ENCODE results near the gene B4GALT6.

The B4GALT6 gene

DNA sequence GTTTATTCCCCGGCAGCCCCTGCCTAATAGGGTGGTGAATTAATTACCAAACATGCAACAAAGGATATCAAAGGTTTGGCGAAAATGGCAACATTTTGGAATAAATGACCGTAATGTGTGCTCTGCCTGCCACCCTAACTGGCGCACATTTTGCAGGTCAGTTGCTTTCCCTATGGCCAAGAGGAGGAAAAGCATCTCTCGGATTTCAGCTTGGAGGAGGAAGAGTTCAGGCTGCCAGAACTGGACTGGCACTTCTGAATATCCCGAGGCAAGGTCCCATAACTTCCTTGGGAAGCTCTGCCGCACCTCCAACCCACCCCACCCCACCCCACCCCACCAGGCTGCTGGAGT, 39.2 kb upstream of the B4GALT6 start:
- Histone ChIP-seq H3K36me3 (ENCODE audit: control insufficient read depth in 1 of 2, insufficient read depth in 2 of 2, low read length in 2 of 2) (peaks cover 0 to 2% of the 10 kb centered on the region in 2 experiments), H3K14ac (ENCODE audit: low read length) (no peak overlapping the region)

DNA sequence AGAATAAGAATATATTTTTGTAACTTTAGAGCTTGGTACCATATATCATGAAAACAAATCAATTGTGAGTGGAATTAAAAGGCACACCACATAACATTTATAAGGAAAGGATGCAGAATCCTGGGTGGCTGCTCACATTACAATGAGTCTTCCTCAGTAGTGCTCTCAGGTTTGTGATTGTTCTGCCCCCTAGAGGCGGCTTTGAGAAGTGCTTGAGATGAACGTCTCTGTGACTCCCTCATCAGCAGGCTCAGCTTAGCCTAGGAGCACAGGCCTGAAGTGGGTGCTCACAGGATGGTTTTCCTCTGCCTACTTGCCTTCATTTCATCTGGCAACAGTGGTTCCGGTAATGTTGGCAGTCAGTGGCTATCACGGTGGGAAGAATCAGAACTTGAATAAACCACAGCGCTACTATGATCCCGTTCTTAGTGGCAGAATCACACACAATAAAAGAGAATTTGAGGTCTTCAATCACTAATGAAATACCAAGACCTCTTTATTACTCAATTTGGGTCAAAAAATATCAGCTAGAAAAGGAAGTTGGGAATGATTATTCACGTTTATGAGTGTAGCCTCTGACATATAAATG, 38.1 kb upstream of the B4GALT6 start:
- Histone ChIP-seq H2BK120ac (ENCODE audit: insufficient read depth, low read length, poor library complexity) (no peak overlapping the region), H3K18ac (ENCODE audit: low read length) (no peak overlapping the region)

More for the DNA sequence above, 39.2 kb upstream of the B4GALT6 start:
- no peak overlapping the region for H2BK5ac ChIP-seq (ENCODE audit: low read depth, low read length, poor library complexity)
- H3K18ac ChIP-seq (ENCODE audit: low read length): no peak overlapping the region
- DNase-seq: no peak
- no peak overlapping the region for H2BK120ac ChIP-seq (ENCODE audit: insufficient read depth, low read length, poor library complexity)
- no CpG with 5 or more reads among the region's 7 CpGs for WGBS (ENCODE audit: extremely low coverage, insufficient coverage, insufficient read length)
- peaks cover 14% of the 10 kb centered on the region for H3K79me1 ChIP-seq (ENCODE audit: low read length)
- no peak overlapping the region for H2BK12ac ChIP-seq (ENCODE audit: low read length)
- H3K4me2 ChIP-seq (ENCODE audit: low read length): no peak overlapping the region
- peaks cover 2% of the 10 kb centered on the region for H3K9me3 ChIP-seq (ENCODE audit: insufficient read depth, low read depth, low read length)
- no peak overlapping the region for H3K9ac ChIP-seq (ENCODE audit: low read length)
- H3K23ac ChIP-seq (ENCODE audit: low read length): no peak overlapping the region
- H2AK5ac ChIP-seq (ENCODE audit: low read length): no peak overlapping the region
- no peak overlapping the region for H3K4ac ChIP-seq (ENCODE audit: low read depth, low read length)
- H4K12ac ChIP-seq (ENCODE audit: low read depth, low read length): no peak overlapping the region
- no peak overlapping the region for H3K27ac ChIP-seq (ENCODE audit: low read depth, low read length)
- H4K91ac ChIP-seq (ENCODE audit: low read depth, low read length): peak overlapping the region; percentile 80
- H3K79me2 ChIP-seq (ENCODE audit: control insufficient read depth, insufficient read depth, low read length, poor library complexity): peaks cover 1% of the 10 kb centered on the region
- H2AFZ ChIP-seq (ENCODE audit: insufficient read depth, low read length, poor library complexity): no peak overlapping the region
- no peaks in the 10 kb centered on the region for H3K27me3 ChIP-seq (ENCODE audit: insufficient read depth, low read length)
- H3K4me1 ChIP-seq (ENCODE audit: control insufficient read depth in 1 of 2, insufficient read depth in 2 of 2, low read length in 2 of 2): peaks cover 14 to 19% of the 10 kb centered on the region in 2 experiments
- no peak overlapping the region for H3K4me3 ChIP-seq (ENCODE audit: low read depth, low read length)
- H4K8ac ChIP-seq (ENCODE audit: low read depth, low read length): no peak overlapping the region

GRCh38 chr18:31721601-31722000, 37.2 kb upstream of the B4GALT6 start:
- Histone ChIP-seq H3K4ac (ENCODE audit: low read depth, low read length) (no peak overlapping the region), H2AK5ac (ENCODE audit: low read length) (no peak overlapping the region), H4K91ac (ENCODE audit: low read depth, low read length) (no peak overlapping the region), H4K12ac (ENCODE audit: low read depth, low read length) (no peak overlapping the region), H3K9ac (ENCODE audit: low read length) (no peak overlapping the region), H3K4me2 (ENCODE audit: low read length) (peak overlapping the region; percentile 29), H2BK5ac (ENCODE audit: low read depth, low read length, poor library complexity) (peak overlapping the region; percentile 37), H3K4me3 (ENCODE audit: low read depth, low read length) (no peak overlapping the region), H4K8ac (ENCODE audit: low read depth, low read length) (no peak overlapping the region), H3K27me3 (ENCODE audit: insufficient read depth, low read length) (no peaks in the 10 kb centered on the region), H2BK12ac (ENCODE audit: low read length) (no peak overlapping the region), H3K79me1 (ENCODE audit: low read length) (peaks cover 14% of the 10 kb centered on the region), H3K36me3 (ENCODE audit: control insufficient read depth in 1 of 2, insufficient read depth in 2 of 2, low read length in 2 of 2) (peaks cover 0 to 2% of the 10 kb centered on the region in 2 experiments), H3K14ac (ENCODE audit: low read length) (no peak overlapping the region), H3K27ac (ENCODE audit: low read depth, low read length) (peak overlapping the region; percentile 89), H3K23ac (ENCODE audit: low read length) (no peak overlapping the region), H2AFZ (ENCODE audit: insufficient read depth, low read length, poor library complexity) (no peak overlapping the region), H3K4me1 (ENCODE audit: control insufficient read depth in 1 of 2, insufficient read depth in 2 of 2, low read length in 2 of 2) (peaks cover 14 to 19% of the 10 kb centered on the region in 2 experiments), H3K18ac (ENCODE audit: low read length) (no peak overlapping the region), H2BK120ac (ENCODE audit: insufficient read depth, low read length, poor library complexity) (no peak overlapping the region), H3K79me2 (ENCODE audit: control insufficient read depth, insufficient read depth, low read length, poor library complexity) (peaks cover 1% of the 10 kb centered on the region), H3K9me3 (ENCODE audit: insufficient read depth, low read depth, low read length) (peaks cover 4% of the 10 kb centered on the region)
- no CpG with 5 or more reads among the region's 3 CpGs for WGBS (ENCODE audit: extremely low coverage, insufficient coverage, insufficient read length)
- DNase-seq: no peak

More for the DNA sequence above, 38.1 kb upstream of the B4GALT6 start:
- Histone ChIP-seq H3K79me1 (ENCODE audit: low read length) (peaks cover 14% of the 10 kb centered on the region), H4K91ac (ENCODE audit: low read depth, low read length) (peak overlapping the region; percentile 13), H3K27ac (ENCODE audit: low read depth, low read length) (no peak overlapping the region), H4K12ac (ENCODE audit: low read depth, low read length) (no peak overlapping the region), H3K36me3 (ENCODE audit: control insufficient read depth in 1 of 2, insufficient read depth in 2 of 2, low read length in 2 of 2) (peaks cover 0 to 2% of the 10 kb centered on the region in 2 experiments), H3K27me3 (ENCODE audit: insufficient read depth, low read length) (no peaks in the 10 kb centered on the region), H3K9ac (ENCODE audit: low read length) (no peak overlapping the region), H3K79me2 (ENCODE audit: control insufficient read depth, insufficient read depth, low read length, poor library complexity) (peaks cover 1% of the 10 kb centered on the region), H2BK12ac (ENCODE audit: low read length) (peak overlapping the region; percentile 98), H4K8ac (ENCODE audit: low read depth, low read length) (peak overlapping the region; percentile 13), H3K23ac (ENCODE audit: low read length) (no peak overlapping the region), H3K14ac (ENCODE audit: low read length) (no peak overlapping the region), H3K4me3 (ENCODE audit: low read depth, low read length) (no peak overlapping the region), H3K4ac (ENCODE audit: low read depth, low read length) (no peak overlapping the region), H3K4me1 (ENCODE audit: control insufficient read depth in 1 of 2, insufficient read depth in 2 of 2, low read length in 2 of 2) (peaks cover 14 to 19% of the 10 kb centered on the region in 2 experiments), H3K4me2 (ENCODE audit: low read length) (no peak overlapping the region), H2BK5ac (ENCODE audit: low read depth, low read length, poor library complexity) (no peak overlapping the region), H2AFZ (ENCODE audit: insufficient read depth, low read length, poor library complexity) (no peak overlapping the region), H2AK5ac (ENCODE audit: low read length) (no peak overlapping the region), H3K9me3 (ENCODE audit: insufficient read depth, low read depth, low read length) (peaks cover 4% of the 10 kb centered on the region)
- DNase-seq: peak; percentile 79 to 95
- WGBS (ENCODE audit: extremely low coverage, insufficient coverage, insufficient read length): no CpG with 5 or more reads among the region's 7 CpGs

DNA sequence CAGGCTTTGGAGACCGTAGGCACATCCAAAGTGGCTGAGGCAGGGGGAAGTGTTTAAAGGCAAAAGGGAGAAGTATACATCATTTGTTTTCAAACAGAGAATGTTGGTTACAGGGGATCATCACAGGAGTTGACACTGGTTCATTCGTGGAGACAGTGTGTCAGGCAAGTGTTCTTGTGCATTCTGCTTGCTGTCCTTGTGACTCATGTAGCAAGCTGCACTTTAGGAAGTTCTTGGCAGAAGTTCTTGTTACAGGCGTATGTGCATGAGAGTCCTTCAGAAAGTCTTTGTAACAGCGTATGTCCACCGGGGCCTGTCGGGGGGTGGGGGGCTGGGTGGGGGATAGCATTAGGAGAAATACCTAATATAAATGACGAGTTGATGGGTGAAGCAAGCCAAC, 36.5 kb upstream of the B4GALT6 start:
- Histone ChIP-seq H4K8ac (ENCODE audit: low read depth, low read length) (no peak overlapping the region), H2BK120ac (ENCODE audit: insufficient read depth, low read length, poor library complexity) (peak overlapping the region; percentile 89), H3K23ac (ENCODE audit: low read length) (no peak overlapping the region), H3K18ac (ENCODE audit: low read length) (no peak overlapping the region), H3K27ac (ENCODE audit: low read depth, low read length) (peak overlapping the region; percentile 98), H3K4ac (ENCODE audit: low read depth, low read length) (no peak overlapping the region), H3K79me1 (ENCODE audit: low read length) (peaks cover 14% of the 10 kb centered on the region), H4K12ac (ENCODE audit: low read depth, low read length) (no peak overlapping the region), H3K27me3 (ENCODE audit: insufficient read depth, low read length) (no peaks in the 10 kb centered on the region), H3K36me3 (ENCODE audit: control insufficient read depth in 1 of 2, insufficient read depth in 2 of 2, low read length in 2 of 2) (peaks cover 0 to 2% of the 10 kb centered on the region in 2 experiments), H2AK5ac (ENCODE audit: low read length) (no peak overlapping the region), H2AFZ (ENCODE audit: insufficient read depth, low read length, poor library complexity) (no peak overlapping the region), H2BK5ac (ENCODE audit: low read depth, low read length, poor library complexity) (peak overlapping the region; percentile 97), H3K4me1 (ENCODE audit: control insufficient read depth in 1 of 2, insufficient read depth in 2 of 2, low read length in 2 of 2) (peaks cover 14 to 19% of the 10 kb centered on the region in 2 experiments), H3K9ac (ENCODE audit: low read length) (no peak overlapping the region), H2BK12ac (ENCODE audit: low read length) (no peak overlapping the region), H3K79me2 (ENCODE audit: control insufficient read depth, insufficient read depth, low read length, poor library complexity) (peaks cover 1% of the 10 kb centered on the region), H3K14ac (ENCODE audit: low read length) (no peak overlapping the region), H3K4me2 (ENCODE audit: low read length) (no peak overlapping the region), H3K9me3 (ENCODE audit: insufficient read depth, low read depth, low read length) (peaks cover 4% of the 10 kb centered on the region), H4K91ac (ENCODE audit: low read depth, low read length) (peak overlapping the region; percentile 96), H3K4me3 (ENCODE audit: low read depth, low read length) (no peak overlapping the region)
- WGBS (ENCODE audit: extremely low coverage, insufficient coverage, insufficient read length): no CpG with 5 or more reads among the region's 7 CpGs
- DNase-seq: no peak

Measured in trophoblast cell (in vitro differentiated cells and primary cell).